HG03575 (cell line): ENCODE measurements around the gene TPRX1.

Experiments used
- ATAC-seq: cut with Tn5 transposase; IDR thresholded peaks from one replicate; pipeline ENCODE4 v1.9.1; 2021; ENCODE audit not compliant: unreplicated experiment, insufficient number of reproducible peaks, low FRiP score; ENCODE audit errors: extremely low read depth

The TPRX1 gene

DNA sequence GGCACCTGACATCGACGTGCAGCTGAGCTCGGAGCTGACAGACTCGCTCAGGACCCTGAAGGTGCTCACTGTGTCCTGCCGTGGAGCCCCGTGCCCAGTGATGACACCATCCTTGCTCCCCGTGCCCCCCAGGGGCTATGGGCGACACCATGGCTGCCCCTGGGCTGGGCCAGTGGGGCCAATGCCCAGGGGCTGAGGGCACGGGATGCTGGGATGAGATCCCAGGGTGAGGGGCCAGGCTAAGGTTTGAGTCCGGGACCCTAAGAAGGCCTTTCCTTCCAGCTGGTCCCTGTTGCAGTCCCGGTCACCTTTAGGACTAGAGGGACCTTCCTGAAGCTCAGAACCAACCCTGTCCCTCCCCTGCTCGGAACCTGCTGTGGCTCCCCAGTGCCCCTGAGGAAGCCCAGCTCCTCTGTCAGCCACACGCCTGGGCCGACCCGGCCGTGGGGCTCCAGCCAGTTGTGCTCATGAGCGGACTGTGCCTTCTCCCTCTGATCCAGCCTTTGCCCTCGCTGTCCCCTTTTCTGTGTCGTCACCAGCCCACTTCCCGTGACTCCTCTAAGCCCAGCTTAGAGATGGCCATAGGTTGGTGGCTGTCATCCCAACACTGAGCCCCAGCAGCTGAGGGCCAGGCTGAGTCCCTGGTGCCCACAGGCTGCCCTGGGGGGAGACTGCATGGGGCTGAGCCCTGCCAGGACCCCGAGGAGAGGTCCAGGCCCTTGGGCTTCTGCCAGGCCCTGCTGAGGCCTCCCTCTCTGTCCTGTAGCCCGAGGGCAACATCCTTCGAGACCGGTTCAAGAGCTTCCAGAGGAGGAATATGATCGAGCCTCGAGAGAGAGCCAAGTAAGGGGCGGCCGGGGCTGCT, 48.4 kb downstream of the TPRX1 start:
- no peak for ATAC-seq

DNA sequence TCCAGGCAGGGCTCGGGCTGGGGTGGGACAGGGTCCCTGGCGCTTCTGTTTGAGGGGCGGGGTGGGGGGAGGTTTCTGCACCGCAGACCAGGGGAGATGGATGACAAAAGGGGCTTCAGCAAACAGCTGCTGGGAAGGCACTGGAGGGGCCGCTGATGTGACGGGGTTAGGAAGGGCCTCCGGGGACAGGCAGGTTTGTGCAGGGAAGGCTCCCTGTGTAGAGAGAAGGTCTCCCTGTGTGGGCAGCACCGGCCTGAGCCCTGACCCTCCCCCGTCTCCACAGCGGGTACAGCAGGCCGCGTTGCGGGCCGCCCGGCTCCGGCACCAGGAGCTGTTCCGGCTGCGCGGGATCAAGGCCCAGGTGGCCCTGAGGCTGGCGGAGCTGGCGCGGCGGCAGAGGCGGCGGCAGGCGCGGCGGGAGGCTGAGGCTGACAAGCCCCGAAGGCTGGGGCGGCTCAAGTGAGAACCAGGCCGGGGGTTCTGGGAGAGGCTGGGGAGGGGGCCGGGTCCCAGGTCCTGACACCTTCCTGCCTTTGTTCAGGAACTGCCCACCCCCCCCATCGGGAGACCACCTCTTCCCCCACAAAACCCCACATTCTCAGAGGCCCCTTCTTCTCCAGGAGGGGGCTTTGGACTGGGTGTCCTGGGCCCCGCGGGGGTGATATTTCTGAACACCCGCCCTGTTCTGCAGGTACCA, 49.1 kb downstream of the TPRX1 start:
- no peak for ATAC-seq

DNA sequence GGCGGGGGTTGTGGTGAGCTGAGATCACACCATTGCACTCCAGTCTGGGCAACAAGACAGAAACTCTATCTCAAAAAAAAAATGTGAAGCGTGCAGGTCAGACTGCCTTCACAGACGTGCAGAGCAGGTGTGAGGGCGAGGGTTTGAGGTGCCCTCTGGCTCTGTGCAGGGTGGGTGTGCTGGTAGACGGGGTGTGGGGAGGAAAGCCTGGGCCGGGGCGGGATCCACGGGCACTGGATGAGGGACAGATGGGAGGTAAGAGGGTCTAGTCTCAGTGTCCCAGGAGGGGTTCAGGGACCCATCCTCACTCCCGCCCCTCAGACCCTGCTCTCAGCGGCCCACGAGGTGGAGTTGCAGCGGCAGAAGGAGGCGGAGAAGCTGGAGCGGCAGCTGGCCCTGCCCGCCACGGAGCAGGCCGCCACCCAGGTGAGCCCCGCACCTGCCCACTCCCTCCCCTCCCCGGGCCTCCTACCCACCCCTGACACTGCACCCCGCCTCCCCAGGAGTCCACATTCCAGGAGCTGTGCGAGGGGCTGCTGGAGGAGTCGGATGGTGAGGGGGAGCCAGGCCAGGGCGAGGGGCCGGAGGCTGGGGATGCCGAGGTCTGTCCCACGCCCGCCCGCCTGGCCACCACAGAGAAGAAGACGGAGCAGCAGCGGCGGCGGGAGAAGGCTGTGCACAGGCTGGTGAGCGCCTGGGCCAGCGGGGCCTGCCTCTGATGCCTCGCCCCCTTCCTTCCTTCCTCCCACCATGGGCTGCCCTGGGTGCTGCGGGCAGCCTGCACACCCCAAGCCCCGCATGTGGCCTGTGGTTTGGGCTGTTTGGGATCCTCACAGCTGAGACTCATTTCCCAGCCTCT, 49.9 kb downstream of the TPRX1 start:
- ATAC-seq, result no peak

DNA sequence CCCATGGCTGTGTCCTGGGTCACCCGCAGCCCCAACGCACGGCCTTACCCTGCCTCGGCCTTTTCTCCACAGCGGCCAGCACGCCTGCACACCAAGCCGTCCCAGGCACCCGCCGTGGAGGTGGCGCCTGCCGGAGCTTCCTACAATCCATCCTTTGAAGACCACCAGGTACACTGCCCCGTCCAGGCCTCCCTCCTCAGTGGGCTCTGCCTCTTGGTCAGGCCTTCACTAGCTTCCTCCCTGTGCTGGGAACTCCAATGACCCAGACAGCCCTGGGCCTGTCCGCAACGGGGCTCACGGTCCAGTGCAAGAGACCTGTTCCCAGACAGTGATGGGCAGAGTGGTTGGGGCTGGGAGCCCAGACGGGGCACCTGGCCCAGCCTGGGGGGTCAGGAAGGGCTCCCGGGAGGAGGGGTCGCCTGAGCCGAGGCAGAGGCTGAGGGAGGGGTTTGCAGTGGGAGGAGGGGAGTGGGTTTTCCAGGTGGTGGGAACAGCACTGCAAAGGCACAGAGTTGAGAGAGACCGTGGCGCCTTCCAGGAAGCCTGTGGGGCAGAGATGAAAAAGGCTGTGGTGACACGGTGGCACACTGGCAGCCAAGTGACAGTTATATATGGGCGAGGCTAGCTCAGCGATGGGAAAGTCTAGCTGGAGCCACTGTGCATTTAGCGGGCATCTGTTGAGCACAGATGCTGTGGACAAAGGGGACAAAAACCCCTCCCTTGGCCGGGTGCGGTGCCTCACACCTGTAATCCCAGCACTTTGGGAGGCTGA, 51.7 kb downstream of the TPRX1 start:
- ATAC-seq, result no peak
